ENCODE results near the gene ACTN4.
"Not testable (repeated sequence)": the region's sequence is repeated elsewhere in the genome, so short reads cannot be mapped to it uniquely, and the experiment has no call there.

ACTN4 gene

DNA sequence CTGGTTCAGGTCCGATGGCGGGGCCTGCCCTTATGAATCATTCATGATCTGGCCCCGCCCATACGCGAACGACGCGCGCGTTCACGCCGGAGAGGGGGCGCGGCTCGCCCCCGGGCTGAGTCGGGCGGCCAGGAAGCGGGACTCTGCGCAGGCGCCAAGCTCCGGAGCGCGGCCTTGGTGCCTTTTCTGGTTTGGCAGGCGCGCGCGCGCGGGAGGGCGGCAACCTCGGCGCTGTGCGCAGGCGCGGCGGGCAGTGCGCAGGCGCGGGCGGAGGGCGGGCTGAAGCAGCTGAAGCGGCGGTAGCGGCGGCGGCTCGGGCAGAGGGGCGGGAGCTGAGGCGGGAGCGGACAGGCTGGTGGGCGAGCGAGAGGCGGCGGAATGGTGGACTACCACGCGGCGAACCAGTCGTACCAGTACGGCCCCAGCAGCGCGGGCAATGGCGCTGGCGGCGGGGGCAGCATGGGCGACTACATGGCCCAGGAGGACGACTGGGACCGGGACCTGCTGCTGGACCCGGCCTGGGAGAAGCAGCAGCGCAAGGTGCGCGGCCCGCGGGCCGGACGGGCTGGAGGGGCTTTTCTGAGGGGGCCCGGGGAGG, at the start of gene ACTN4:
TSS of gene ACTN4 (plus strand) at position 282 of the 598 bp plus-strand sequence. CDS start at position 379, 97 bp downstream.
- DNase-seq = peak; percentile 100

DNA sequence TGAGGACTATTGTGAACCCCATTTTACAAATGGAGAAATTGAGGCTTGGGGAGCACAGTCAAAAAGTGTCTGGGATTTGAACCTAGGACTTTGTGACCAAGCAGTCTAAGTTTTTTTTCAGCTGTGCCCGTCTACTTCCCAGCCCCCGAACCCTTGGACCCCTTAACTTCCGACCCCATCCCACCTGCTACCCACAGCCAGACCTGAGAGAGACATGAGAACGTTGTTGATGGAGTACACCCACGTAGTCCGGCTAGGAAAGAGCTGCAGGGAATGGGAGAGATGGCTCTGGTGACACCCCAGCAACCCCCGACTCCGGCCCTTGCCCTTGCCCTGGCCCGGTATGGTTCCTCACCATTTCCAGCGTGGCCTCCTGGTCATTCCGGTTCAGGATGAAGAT, 47.7 kb upstream of the ACTN4 start:
- no peak for DNase-seq

DNA sequence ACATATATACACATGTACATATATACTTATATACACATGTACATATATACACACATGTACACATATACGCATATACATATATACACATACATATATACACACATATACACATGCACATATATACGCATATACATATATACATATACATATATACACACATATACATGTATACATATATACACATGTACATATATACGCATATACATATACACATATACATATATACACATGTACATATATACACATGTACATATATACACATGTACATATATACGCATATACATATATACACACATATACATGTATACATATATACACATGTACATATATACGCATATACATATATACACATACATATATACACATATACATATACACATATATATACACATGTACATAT, 44.6 kb upstream of the ACTN4 start:
- not testable (repeated sequence) for DNase-seq

DNA sequence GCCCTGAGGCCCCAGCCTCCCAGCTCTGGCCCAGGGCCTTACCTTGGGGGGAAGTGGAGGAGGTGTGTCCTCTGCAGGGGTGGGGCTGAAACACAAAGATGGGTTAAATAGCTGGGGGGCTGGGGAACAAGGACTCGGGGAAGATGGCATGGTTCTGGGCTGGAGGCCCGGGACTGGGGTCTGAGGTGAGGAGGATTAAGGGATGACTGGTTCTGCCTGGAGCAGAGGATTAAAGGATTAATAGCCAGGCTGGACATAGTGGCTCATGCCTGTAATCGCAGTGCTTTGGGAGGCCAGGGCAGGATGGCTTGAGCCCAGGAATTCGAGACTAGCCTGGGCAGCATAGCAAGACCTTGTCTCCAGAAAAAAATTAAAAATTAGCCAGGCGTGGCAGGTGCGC, 41.3 kb upstream of the ACTN4 start:
- no peak for DNase-seq

DNA sequence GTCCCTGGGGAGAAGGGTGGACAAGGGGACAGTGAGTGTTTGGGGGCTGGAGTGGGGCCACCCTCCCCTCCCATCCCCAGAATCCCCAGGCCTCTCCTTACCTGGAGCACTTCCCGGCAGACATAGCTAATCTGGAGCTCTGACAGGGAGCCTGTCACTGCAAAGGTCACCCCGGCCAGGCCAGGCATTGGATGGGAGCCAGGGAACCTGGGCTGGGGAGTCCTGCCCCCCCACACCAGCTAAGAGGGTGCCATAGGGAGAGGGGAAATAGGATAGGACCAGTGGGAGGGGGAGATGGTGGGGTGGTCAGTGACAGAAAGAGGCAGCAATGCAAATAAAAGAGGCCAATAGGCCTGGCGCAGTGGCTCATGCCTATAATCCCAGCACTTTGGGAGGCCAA, 33.2 kb upstream of the ACTN4 start:
- DNase-seq = no peak

DNA sequence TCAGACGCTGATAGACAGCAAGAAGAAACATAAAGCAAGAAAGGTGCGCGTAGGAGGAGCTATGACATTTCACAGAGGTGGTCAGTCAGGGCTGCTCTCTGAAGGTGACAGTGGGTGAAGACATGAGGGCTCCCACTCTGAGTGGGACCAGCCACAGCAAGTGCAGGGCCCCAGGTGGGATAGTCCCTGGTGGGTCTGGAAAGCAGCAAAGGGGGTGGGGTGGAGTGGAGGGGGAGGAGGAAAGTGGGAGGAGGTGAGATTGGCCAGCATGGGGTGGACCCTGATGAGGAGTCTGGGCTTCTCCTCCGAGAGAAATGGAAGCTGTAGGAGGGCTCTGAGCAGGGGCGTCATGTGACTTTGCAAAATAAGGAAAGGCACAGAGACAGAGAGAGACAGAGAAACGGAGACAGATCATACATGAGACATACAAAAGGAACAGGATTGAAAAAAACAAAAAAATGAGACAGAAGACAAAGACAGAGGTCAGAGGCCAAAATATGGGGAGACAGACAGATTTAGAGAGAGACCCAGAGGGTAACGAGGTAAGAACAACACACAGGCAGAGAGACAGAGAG, 32.4 kb upstream of the ACTN4 start:
- DNase-seq = no peak

DNA sequence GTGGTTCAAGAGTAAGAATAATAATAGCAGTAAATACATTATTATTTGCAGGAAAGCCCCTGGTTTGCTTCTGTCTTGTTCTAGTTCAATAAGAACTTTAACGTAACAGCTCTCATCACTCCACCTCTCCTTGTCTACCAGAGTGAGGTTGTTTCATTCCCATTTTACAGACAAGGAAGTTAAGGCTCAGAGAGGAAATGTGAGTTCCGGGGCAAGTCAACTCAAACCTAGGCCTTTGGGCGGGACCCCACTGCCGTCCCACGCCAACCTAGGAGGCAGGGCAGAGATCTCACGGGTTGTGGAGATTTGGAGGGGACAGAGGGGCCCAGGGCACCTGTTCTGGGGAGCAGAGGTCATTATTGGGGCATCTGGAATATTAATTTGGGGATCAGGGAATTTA, 31.2 kb upstream of the ACTN4 start:
- no peak for DNase-seq

DNA sequence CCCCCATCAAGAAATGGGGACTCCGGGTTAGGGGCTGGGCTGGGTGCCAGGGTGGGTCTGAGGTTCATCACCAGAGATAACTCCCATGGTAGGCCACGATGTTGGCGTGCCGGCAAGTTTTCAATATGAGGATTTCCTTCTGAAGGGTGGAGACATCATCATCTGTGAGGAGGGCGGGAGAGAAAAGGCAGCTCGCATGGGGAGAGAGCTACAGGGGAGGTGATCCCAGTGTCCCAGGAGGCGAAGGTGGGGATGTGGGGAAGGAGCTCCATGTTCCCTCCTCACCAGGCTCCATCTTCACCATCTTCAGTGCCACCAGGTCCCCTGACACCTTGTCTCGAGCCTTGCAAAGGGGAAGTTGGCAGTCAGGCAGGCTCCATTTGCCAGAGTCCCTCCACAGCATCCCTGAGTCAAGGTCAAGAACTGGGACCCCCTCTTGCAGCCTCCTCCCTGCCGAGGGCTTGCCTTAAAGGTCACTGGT, 30.1 kb upstream of the ACTN4 start:
- DNase-seq = no peak

DNA sequence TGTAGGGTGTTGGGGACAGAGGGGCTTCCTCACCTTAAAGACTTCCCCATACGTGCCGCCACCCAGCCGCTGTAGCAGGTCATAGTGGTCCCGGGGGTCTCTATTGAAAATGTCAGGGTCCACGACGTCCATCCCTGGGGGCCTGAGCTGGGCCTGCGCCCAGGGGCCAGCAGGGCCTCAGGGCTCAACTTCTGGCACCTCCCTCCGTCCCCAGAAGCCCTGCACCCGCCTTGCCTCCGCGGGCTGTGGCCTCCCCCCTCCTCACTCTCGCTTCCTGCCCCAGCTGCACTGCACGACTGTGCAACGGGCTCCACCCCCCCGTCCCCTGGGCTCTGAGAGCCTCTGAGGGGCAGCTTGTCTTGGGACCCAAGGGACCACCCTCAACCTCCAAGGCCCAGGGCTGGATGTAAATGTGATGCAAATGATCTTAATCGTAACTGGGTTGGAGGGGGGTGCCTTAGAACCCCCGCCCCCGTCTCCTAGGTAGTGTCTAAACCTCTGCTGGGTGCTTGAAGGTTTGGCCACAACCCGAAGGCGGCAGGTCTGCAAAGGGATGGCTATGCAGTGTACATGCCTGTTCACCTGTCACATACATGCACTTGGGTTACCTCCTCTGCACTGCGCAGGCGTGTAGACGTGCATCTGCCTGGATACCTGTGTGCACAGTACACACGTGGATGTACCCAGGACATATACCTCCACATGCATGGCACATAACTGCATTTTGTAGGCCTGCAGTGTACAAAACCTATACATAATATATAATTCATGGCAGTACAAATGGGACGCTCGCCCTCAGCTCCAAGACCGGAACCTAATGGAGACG, 29.5 kb upstream of the ACTN4 start, which contains the start of gene MAP4K1:
TSS of gene MAP4K1 (minus strand) at position 190 of the 826 bp plus-strand sequence. CDS start at position 132, 58 bp downstream.
- DNase-seq = peak; percentile 8

DNA sequence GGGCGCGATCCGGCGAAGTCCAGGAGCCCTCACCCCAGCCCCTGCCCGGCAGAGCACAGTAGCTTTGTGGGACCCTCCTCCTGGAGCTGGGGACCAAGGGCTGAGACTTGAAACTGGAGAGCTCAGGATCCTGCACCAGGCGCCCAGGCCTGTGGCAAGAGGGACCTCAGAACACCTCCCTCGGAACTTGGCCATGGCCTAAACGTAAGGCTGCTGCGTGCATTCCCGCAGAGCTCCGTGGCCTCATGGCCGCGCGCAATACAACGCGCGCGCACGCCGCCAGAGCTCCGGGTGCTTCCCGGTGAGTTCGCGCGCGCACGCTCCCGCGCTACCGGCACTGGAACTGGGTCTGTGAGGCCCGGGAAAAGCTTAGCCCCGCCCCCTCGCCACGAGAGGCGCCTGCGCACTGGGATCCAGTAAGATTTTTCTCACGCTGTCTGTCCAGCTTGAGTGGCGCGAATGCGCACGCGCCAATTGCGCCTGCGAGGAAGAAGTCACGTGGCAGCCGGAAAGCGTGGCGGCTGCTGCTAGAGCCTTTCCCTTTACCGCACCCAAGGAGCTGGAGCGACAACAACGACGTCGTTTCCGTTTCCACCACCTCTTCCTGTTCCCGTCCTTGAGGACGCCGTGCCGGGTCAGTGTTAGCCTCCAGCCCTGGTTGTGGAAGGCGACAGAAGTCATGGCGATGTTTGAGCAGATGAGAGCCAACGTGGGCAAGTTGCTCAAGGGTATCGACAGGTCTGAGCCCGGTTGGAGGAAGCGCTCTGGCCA, 28.7 kb upstream of the ACTN4 start, which contains the start of gene EIF3K:
TSS of gene EIF3K (plus strand) at position 599 of the 771 bp plus-strand sequence. CDS start at position 680, 81 bp downstream.
- peak; percentile 100 for DNase-seq

DNA sequence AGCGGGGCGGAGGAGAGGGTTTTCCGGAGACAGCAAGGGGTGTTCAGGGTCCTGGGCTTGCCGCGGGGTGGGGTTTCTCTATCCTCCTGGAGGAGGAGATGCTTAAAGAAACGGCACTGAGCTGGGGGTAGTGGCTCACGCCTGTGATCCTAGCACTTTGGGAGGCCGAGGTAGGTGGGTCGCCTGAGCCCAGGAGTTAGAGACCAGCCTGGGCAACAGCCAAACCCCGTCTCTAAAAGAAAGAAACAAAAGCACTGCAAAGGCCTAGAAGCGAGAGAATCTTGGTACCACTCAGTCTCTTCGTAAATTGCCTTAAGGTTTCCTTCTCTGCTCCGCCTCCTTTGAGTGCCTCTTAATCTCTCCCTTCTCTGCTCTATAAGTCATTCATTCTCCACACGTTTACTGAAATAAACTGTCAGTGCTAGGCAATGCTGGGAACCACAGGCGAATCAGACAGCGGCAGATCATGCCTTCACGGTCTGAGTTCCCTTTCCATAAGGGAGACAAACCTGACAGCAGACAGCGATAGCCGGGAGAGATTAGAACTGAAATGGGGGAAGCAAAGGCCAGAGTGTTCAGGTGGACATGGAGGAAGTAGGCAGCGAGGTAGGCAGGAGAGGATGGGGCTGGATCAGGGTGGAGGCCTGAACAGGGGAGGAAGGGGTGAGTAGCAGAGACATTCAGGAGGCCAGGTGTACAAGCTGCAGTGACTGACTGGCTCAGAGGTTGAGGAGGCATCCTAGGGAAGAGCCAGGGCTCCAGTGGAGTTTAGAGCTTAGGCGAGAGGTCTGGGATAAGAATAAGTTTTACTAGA, 27.9 kb upstream of the ACTN4 start:
- DNase-seq = peak; percentile 4

DNA sequence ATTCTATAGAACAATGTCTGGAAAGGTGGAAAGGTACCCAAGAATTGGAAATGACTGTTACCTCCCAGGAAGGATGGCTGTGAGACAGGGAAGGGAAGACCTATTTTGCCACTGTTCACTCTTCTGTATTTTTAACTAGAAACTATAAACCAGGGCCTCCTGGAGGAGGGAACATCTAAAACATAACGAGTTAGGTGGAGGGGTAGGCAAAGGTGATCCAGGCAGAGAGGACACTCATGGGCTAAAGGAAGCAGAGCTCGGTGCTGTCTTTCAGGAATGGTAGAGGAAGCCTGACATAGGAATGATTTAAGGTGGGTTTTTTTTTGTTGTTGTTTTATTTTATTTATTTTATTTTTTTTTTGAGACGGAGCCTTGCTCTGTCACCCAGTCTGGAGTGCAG, 22.6 kb upstream of the ACTN4 start:
- DNase-seq = no peak

DNA sequence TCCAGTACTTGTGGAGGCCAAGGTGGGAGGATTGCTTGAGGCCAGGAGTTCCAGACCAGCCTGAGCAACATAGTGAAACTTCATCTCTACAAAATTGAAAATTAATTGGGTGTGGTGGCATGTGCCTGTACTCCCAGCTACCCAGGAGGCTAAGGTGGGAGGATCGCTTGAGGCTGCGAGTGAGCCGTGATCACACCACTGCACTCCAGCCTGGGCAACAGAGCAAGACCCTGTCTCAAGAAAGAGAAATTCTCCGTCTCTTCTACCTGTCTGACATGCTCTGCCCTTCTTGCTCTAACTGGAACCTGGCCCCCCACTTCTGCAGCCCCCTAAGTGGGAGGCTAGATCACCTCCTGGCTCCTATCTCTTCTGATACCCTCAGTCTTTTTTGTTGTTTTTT, 21.0 kb upstream of the ACTN4 start:
- DNase-seq = no peak

DNA sequence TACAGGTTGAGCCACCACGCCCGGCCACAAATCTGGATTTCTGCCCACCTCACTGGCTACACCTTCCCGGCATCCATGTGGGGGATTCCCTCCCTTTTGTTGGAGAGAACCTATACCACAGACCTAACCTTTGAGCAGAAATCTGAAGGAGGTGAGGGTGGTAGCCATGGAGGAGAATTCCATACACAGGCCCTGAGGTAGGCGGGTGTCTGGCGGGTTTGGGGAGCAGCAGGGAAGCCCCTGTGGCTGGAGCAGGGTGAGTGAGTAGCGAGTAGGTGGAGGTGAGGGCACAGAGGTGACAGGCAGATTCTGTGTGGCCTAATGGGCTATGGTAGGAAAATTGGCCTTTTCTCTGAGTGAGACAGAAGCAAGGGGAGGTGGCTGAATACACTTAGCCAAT, 17.9 kb upstream of the ACTN4 start:
- DNase-seq = no peak

DNA sequence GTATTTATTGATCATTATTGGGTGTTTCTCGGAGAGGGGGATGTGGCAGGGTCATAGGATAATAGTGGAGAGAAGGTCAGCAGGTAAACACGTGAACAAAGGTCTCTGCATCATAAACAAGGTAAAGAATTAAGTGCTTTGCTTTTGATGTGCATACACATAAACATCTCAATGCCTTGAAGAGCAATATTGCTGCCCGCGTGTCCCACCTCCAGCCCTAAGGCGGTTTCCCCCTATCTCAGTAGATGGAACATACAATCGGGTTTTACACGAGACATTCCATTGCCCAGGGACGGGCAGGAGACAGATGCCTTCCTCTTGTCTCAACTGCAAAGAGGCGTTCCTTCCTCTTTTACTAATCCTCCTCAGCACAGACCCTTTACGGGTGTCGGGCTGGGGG, 16.1 kb upstream of the ACTN4 start:
- not testable (repeated sequence) for DNase-seq

DNA sequence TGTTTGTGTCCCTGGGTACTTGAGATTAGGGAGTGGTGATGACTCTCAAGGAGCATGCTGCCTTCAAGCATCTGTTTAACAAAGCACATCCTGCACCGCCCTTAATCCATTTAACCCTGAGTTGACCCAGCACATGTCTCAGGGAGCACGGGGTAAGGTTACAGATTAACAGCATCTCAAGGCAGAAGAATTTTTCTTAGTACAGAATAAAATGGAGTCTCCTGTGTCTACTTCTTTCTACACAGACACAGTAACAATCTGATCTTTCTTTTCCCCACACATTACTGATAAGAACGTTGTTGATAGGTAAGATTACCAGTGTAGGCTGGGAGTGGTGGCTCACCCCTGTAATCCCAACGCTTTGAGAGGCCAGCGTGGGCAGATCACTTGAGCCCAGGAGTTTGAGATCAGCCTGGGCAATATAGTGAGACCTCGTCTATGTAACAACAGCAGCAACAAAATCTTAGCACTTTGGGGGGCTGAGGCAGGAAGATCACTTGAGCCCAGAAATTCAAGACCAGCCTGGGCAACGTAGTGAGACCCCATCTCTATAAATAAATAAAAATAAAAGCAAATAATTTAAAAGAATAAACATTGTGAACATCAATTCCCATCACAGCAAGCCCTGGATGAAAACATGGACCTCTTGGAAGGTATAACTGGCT, 15.5 kb upstream of the ACTN4 start:
- not testable (repeated sequence) for DNase-seq

DNA sequence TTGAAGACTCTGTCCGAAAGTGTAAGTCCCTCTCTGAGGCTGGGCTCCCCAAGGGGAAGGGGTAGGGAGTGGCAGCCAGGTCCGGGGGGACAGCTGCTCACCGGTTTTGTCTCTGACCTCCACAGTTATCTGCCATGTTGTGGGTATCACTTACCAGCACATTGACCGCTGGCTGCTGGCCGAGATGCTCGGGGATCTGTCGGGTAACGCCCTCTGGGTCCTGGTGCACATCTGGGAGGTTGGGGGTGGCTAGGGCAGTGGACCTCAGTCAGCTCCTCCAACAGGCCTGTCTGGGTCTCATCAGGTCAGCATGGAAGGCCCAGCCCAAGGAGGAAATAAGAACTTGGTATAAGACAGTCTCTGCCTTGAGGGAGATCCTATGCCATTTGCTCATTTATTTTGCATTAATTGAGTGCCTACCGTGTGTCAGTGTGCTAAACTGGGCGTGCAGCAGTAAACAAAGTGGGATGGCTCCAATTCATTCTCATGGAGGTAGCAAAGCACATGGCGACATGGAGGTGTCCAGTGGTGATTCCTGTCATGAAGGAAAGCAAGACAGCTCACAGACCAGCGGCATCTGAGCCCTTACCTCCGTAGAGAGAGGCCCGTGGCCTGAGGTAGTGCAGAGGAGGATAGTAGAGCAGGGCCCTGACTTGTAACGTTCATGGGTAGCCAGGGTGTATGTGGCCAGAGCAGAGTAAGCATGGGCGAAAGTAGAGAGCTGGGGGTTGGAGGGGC, 14.8 kb upstream of the ACTN4 start:
- DNase-seq = no peak

DNA sequence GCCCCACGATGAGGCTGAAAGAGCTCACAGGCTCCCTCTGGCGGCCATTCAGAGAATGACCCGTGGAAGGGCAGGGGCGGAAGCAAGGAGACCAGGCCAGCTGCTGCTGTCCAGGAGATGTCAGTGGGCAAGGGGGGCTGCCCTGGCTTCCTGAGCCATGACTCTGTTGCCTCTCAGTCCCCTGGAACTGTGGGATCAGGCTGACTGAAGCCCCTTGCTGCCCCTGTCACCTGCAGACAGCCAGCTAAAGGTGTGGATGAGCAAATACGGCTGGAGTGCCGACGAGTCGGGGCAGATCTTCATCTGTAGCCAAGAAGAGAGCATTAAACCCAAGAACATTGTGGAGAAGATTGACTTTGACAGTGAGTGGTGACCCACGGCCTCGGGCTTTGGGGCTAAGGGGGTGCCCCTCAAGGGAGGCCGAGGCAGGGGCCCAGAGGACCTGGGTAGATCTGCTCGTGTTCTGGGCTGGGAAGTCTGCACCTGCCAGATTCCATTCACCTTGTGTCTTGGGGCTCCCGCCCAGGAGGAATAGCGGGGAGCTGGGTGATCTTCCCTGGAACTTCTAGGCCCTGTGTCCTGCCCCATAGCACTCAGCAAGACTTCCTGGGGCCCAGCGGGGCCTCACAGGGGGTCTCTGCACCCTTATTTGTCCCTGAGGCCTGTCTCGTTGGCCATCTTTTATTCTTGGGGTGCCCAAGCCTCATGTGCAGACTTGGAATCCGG, 12.5 kb upstream of the ACTN4 start:
- peak; percentile 81 for DNase-seq

DNA sequence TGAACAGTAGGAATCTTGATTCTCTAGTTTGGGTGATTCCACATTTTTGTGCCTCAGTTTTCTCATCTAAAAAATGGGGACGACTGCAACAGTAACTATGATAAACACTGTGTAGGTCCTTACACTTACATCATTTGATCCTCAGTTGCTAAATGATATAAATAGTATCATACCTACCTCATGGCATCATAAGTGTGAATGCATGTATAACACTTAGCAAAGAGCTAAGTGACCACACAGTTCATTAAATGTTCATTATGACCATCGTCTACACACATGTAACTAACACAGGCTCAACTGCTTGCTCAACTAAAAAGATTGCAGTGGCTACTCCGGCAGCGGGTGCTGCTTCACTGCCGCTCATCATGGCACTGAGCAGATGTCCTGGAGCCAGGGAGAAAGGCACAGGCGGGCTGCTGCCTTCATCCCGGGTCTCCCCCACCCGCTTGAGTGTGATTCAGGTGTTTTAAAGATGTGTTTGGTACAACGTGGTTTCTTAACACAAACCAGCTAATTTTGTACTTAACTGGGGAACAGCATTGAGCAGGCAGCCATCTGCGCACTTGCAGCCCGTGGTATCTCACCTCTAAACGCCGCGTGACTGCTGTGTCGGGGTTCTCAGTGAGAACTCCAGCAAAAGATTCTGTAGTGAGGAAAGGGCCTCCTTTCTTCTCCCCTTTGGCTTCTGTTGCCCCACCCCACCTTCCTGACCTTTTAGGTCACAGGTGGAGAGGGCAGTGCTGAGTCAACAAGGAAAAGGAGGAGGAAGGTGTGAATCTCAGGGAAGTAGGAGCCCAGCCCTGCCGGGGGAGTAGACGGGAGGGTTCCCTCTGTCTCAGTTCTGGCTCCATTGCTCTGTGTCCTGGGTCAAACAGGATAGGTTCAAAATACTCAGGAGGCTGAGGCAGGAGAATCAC, 11.7 kb upstream of the ACTN4 start:
- no peak for DNase-seq
